MM.1S (cell line): ENCODE data around the gene MTHFR.

Source experiments
- DNase-seq: peaks from one replicate; pipeline ENCODE4 v3.0.0-alpha.2; 2015
- H2AFZ ChIP-seq: fragments of 300-600 bp; sonication (generic); 2 replicates; pipeline ENCODE4 v1.6.0; 2016; ENCODE audit warnings: antibody characterized with exemption, low read length
- H3F3A ChIP-seq: fragments of 300-600 bp; sonication (generic); 2 replicates; pipeline ENCODE4 v1.6.1; 2016; ENCODE audit warnings: mild to moderate bottlenecking, antibody characterized with exemption, low read length, moderate library complexity, mixed read lengths; ENCODE audit not compliant: insufficient read depth
- H3K27ac ChIP-seq: fragments of 300-600 bp; sonication (generic); 2 replicates; pipeline ENCODE4 v1.5.1; 2016; ENCODE audit warnings: mild to moderate bottlenecking, low read length
- H3K27me3 ChIP-seq: fragments of 300-600 bp; sonication (generic); replicated peaks from 2 replicates; pipeline ENCODE4 v1.6.0; 2016; ENCODE audit warnings: low read length; ENCODE audit not compliant: insufficient read depth
- H3K36me3 ChIP-seq: fragments of 300-600 bp; sonication (generic); replicated peaks from 2 replicates; pipeline ENCODE4 v1.6.1; 2016; ENCODE audit warnings: mild to moderate bottlenecking, low read length, mixed read lengths; ENCODE audit not compliant: insufficient read depth
- H3K4me1 ChIP-seq: fragments of 300-600 bp; sonication (generic); 2 replicates; pipeline ENCODE4 v1.6.1; 2016; ENCODE audit warnings: low read length, mixed read lengths
- H3K4me2 ChIP-seq: fragments of 300-600 bp; sonication (generic); 2 replicates; pipeline ENCODE4 v1.6.0; 2016; ENCODE audit warnings: low read depth, low read length
- H3K4me3 ChIP-seq: fragments of 300-600 bp; sonication (generic); 2 replicates; pipeline ENCODE4 v1.5.1; 2016; ENCODE audit warnings: low read length, mixed read lengths
- H3K79me2 ChIP-seq: fragments of 300-600 bp; sonication (generic); 2 replicates; pipeline ENCODE4 v1.6.1; 2016; ENCODE audit warnings: mixed run types, low read length, mixed read lengths
- H3K9ac ChIP-seq: fragments of 300-600 bp; sonication (generic); 2 replicates; pipeline ENCODE4 v1.6.1; 2016; ENCODE audit warnings: low read length, mixed read lengths
- H3K9me2 ChIP-seq: fragments of 300-600 bp; sonication (generic); replicated peaks from 2 replicates; pipeline ENCODE4 v1.6.1; 2016; ENCODE audit warnings: mild to moderate bottlenecking, low read length, mixed read lengths; ENCODE audit not compliant: insufficient read depth
- H3K9me3 ChIP-seq: fragments of 300-600 bp; sonication (generic); replicated peaks from 2 replicates; pipeline ENCODE4 v1.6.1; 2016; ENCODE audit warnings: mild to moderate bottlenecking, low read length, mixed read lengths; ENCODE audit not compliant: insufficient read depth
- H4K20me1 ChIP-seq: fragments of 300-600 bp; sonication (generic); 2 replicates; pipeline ENCODE4 v1.6.1; 2016; ENCODE audit warnings: mild to moderate bottlenecking, low read length, moderate library complexity, mixed read lengths; ENCODE audit not compliant: insufficient read depth
- EZH2 ChIP-seq: fragments of 300-600 bp; sonication (generic); optimal IDR thresholded peaks from 2 replicates; pipeline ENCODE3; 2017; ENCODE audit warnings: low read depth, mild to moderate bottlenecking, antibody characterized with exemption, low read length, mixed read lengths
- EZH2phosphoT487 ChIP-seq: fragments of 300-600 bp; sonication (generic); IDR thresholded peaks from 2 replicates; pipeline ENCODE4 v1.6.1; 2018; ENCODE audit warnings: antibody characterized with exemption, low read length
- TF ChIP-seq, protein P1 (sequence below): fragments of 300-600 bp; sonication (generic); IDR thresholded peaks from 2 replicates; pipeline ENCODE4 v1.5.1; 2016; ENCODE audit warnings: antibody characterized with exemption, low read length, mixed read lengths

Gene MTHFR

DNA sequence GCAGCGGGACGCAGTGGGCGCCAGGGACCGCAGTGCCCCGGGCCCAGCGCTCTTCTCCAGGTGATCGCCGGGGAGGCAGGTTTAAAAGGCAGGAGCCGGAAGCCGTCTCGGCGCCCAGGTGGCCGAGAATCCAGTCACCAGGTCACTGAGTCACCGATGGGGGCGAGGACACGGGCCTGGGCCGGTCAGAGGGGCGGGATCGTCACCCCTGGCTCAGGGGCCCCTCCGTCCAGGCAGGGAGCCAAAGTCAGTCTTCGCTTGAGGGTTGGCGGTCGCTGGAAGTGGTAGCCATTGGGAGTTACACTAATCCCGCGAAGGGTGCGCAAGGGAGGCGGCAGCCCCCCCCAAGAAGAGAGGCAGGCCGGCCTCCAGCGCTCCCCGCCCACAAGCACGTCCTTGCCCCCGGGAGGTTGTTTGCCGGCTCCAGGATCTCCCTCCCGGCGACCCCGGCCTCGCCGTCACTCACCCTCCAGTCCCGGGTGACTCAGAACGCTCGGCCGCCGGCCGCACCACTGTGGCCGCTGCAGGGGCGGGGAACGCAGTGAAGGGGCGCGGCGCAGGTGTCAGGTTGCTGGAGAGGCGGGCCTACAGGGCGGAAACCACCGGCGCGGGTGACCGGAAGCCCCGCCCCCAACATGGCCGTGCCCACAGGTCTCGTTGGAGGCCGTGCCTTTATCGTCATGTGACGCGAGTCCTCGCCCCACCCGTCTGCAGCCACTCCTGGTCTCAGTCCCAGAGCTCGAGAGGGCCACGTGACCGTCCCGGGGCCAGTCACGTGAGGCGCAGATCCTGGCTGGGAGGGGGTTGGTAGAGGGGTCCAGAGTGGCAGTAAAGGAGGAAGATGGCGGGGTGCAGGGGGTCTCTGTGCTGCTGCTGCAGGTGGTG, at the start of gene MTHFR, which contains the start of gene CLCN6:
Gene MTHFR, minus strand, starts transcription at position 543 of the 885 bp plus-strand sequence. CDS start 2,848 bp downstream, outside the sequence.
Gene CLCN6, plus strand, starts transcription at position 770 of the 885 bp plus-strand sequence. Its CDS starts 72 bp downstream, at position 842.
- Histone ChIP-seq H3K9me3 (no peaks in the 10 kb centered on the region), H3K9me2 (no peaks in the 10 kb centered on the region), H3K27me3 (no peaks in the 10 kb centered on the region), H4K20me1 (no peaks in the 10 kb centered on the region), H3F3A (peaks cover 26% of the 10 kb centered on the region), H3K4me1 (peaks cover 28% of the 10 kb centered on the region), H3K9ac (peak within 1 kb of the TSS; percentile 90), H3K79me2 (peaks cover 51% of the 10 kb centered on the region), H3K4me2 (peak within 1 kb of the TSS; percentile 98), H3K36me3 (no peaks in the 10 kb centered on the region), H3K27ac (peak within 1 kb of the TSS; percentile 86), H2AFZ (peak within 1 kb of the TSS; percentile 85), H3K4me3 (peak within 1 kb of the TSS; percentile 72)
- TF ChIP-seq EZH2phosphoT487, result no peak
- TF ChIP-seq EZH2, result no peak
- TF ChIP-seq, protein P1, sequence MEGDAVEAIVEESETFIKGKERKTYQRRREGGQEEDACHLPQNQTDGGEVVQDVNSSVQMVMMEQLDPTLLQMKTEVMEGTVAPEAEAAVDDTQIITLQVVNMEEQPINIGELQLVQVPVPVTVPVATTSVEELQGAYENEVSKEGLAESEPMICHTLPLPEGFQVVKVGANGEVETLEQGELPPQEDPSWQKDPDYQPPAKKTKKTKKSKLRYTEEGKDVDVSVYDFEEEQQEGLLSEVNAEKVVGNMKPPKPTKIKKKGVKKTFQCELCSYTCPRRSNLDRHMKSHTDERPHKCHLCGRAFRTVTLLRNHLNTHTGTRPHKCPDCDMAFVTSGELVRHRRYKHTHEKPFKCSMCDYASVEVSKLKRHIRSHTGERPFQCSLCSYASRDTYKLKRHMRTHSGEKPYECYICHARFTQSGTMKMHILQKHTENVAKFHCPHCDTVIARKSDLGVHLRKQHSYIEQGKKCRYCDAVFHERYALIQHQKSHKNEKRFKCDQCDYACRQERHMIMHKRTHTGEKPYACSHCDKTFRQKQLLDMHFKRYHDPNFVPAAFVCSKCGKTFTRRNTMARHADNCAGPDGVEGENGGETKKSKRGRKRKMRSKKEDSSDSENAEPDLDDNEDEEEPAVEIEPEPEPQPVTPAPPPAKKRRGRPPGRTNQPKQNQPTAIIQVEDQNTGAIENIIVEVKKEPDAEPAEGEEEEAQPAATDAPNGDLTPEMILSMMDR, result no peak
- peak; percentile 100 for DNase-seq

GRCh38 chr1:11855430-11855829, 49.7 kb upstream of the MTHFR start:
- Histone ChIP-seq H3K4me2 (no peak overlapping the region), H3K9ac (no peak overlapping the region), H3K9me2 (no peaks in the 10 kb centered on the region), H3F3A (no peaks in the 10 kb centered on the region), H3K4me1 (no peaks in the 10 kb centered on the region), H3K79me2 (no peaks in the 10 kb centered on the region), H3K27me3 (peaks cover 75% of the 10 kb centered on the region), H2AFZ (no peak overlapping the region), H3K9me3 (no peaks in the 10 kb centered on the region), H4K20me1 (no peaks in the 10 kb centered on the region), H3K4me3 (no peak overlapping the region), H3K36me3 (no peaks in the 10 kb centered on the region), H3K27ac (no peak overlapping the region)
- no peak for DNase-seq
- TF ChIP-seq EZH2, result no peak
- TF ChIP-seq EZH2phosphoT487, result no peak
- TF ChIP-seq, protein P1, result no peak

- H3K36me3 ChIP-seq, result no peaks in the 10 kb centered on the region
- no peaks in the 10 kb centered on the region for H3K9me2 ChIP-seq
- no peak overlapping the region for H3K4me2 ChIP-seq
- peaks cover 70% of the 10 kb centered on the region for H3K27me3 ChIP-seq
- H3K9ac ChIP-seq, result no peak overlapping the region
- no peaks in the 10 kb centered on the region for H4K20me1 ChIP-seq
- DNase-seq, result no peak
- no peak overlapping the region for H2AFZ ChIP-seq
- H3K4me3 ChIP-seq, result no peak overlapping the region
- H3K27ac ChIP-seq, result no peak overlapping the region
- no peaks in the 10 kb centered on the region for H3F3A ChIP-seq
- TF ChIP-seq, protein P1, result no peak
- no peak for TF ChIP-seq EZH2
- no peak for TF ChIP-seq EZH2phosphoT487
- no peaks in the 10 kb centered on the region for H3K4me1 ChIP-seq
- no peaks in the 10 kb centered on the region for H3K9me3 ChIP-seq
- H3K79me2 ChIP-seq, result no peaks in the 10 kb centered on the region
Measured at GRCh38 chr1:11854519-11854918, 48.8 kb upstream of the MTHFR start.
